ENCODE measurements around the gene RCAN1. TPM values are rescaled to one million over a fixed set of nuclear protein-coding genes. Genes with fewer than 3 reads are reported as not detected.
A peak's percentile ranks its signal among the peaks of the same experiment; 100 is the strongest.

The RCAN1 gene
- total and polyA plus RNA-seq, 7 donors: 24.9 to 94.9 (median 38.4) TPM

GRCh38 chr21:34550182-34550799, 64.6 kb downstream of the RCAN1 start:
- Histone ChIP-seq H3K27me3 (ENCODE audit: insufficient read depth in 3 of 3, low read length in 2 of 3) (no peaks in the 10 kb centered on the region), H3K9me3 (no peaks in the 10 kb centered on the region), H3K36me3 (ENCODE audit: insufficient read depth in 1 of 2, low read depth in 1 of 2) (no peaks in the 10 kb centered on the region), H3K27ac (no peak overlapping the region), H3K4me1 (peaks cover 14% of the 10 kb centered on the region), H3K4me3 (no peak overlapping the region)
- intact Hi-C loops (cut with DNase I): no loop called here
- 73 to 96% (median 93%) methylated on average over 2 of the region's 2 CpGs for WGBS, 3 donors
- DNase-seq (no peak), ATAC-seq (no peak)
- TF ChIP-seq CTCF (IDR thresholded peaks at IDR 0.05): no peak

GRCh38 chr21:34548781-34549376, 66.0 kb downstream of the RCAN1 start:
- peak in 2 of 4 donors; percentile 43 to 70 for ATAC-seq
- 85 to 92% (median 86%) methylated on average over 11 of the region's 11 CpGs for WGBS, 3 donors
- H3K9me3 ChIP-seq: no peaks in the 10 kb centered on the region
- DNase-seq: no peak
- H3K4me3 ChIP-seq: no peak overlapping the region
- H3K27ac ChIP-seq: no peak overlapping the region
- no peak for TF ChIP-seq CTCF (IDR thresholded peaks at IDR 0.05)
- H3K27me3 ChIP-seq (ENCODE audit: insufficient read depth in 3 of 3, low read length in 2 of 3): no peaks in the 10 kb centered on the region
- no peaks in the 10 kb centered on the region for H3K36me3 ChIP-seq (ENCODE audit: insufficient read depth in 1 of 2, low read depth in 1 of 2)
- intact Hi-C loops (cut with DNase I): no loop called here
- peaks cover 22% of the 10 kb centered on the region for H3K4me1 ChIP-seq

GRCh38 chr21:34546542-34546941, 68.4 kb downstream of the RCAN1 start:
- Histone ChIP-seq H3K27ac (peak overlapping the region; percentile 37), H3K9me3 (no peaks in the 10 kb centered on the region), H3K4me3 (no peak overlapping the region), H3K4me1 (peaks cover 22% of the 10 kb centered on the region), H3K27me3 (ENCODE audit: insufficient read depth in 3 of 3, low read length in 2 of 3) (no peaks in the 10 kb centered on the region), H3K36me3 (ENCODE audit: insufficient read depth in 1 of 2, low read depth in 1 of 2) (no peaks in the 10 kb centered on the region)
- WGBS, 3 donors: 76 to 87% (median 83%) methylated on average over 6 of the region's 6 CpGs
- DNase-seq: no peak
- intact Hi-C loops (cut with DNase I): no loop called here
- no peak for TF ChIP-seq CTCF (IDR thresholded peaks at IDR 0.05)
- no peak for ATAC-seq

- peak overlapping the region; percentile 37 for H3K27ac ChIP-seq
- no peaks in the 10 kb centered on the region for H3K9me3 ChIP-seq
- TF ChIP-seq CTCF (IDR thresholded peaks at IDR 0.05): no peak
- H3K4me3 ChIP-seq: no peak overlapping the region
- no peaks in the 10 kb centered on the region for H3K36me3 ChIP-seq (ENCODE audit: insufficient read depth in 1 of 2, low read depth in 1 of 2)
- H3K4me1 ChIP-seq: peaks cover 22% of the 10 kb centered on the region
- DNase-seq (no peak), ATAC-seq (peak in 3 of 4 donors; percentile 38 to 53 (median 42))
- no peaks in the 10 kb centered on the region for H3K27me3 ChIP-seq (ENCODE audit: insufficient read depth in 3 of 3, low read length in 2 of 3)
- intact Hi-C loops (cut with DNase I): no loop called here
- 60 to 63% (median 60%) methylated on average over 10 of the region's 10 CpGs for WGBS, 3 donors
These were observed 69.6 kb downstream of the RCAN1 start for GRCh38 chr21:34545079-34545884.
